22Rv1 (cell line): Measurements from ENCODE around the gene HOXB2.

Experiments used
- H3K27ac ChIP-seq: fragments of 450-650 bp; 2 replicates; pipeline ENCODE4 v1.5.1; 2017
- CTCF ChIP-seq: fragments of 450-650 bp; IDR thresholded peaks from 2 replicates; pipeline ENCODE4 v1.5.1; 2017; ENCODE audit warnings: mild to moderate bottlenecking
- ZFX ChIP-seq: fragments of 450-650 bp; IDR thresholded peaks from 2 replicates; pipeline ENCODE4 v1.6.1; 2017; ENCODE audit warnings: antibody characterized with exemption, borderline replicate concordance

Gene HOXB2

DNA sequence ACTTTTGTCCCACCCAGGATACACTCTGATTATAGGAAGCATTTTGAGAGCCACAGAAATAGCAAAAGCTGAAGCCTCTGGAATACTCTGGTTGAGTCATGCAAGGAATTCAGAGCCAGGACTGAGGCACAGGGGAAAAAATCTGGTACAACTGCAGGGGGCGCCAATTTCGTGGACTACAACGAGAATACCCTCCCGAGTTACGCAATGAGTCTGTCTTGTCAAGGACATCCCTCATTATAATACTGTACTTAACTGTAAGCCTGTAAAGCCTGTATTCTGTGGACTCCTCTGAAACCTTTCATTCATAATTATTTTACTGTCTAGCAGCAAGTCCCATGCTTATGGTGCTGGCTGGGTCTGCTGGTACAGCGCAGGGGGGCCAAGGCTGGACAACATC, 21.9 kb downstream of the HOXB2 start:
- H3K27ac ChIP-seq: no peak overlapping the region
- TF ChIP-seq CTCF (no peak), ZFX (no peak)

GRCh38 chr17:48522031-48522653, 22.8 kb downstream of the HOXB2 start:
- no peak for TF ChIP-seq ZFX
- no peak for TF ChIP-seq CTCF
- no peak overlapping the region for H3K27ac ChIP-seq

DNA sequence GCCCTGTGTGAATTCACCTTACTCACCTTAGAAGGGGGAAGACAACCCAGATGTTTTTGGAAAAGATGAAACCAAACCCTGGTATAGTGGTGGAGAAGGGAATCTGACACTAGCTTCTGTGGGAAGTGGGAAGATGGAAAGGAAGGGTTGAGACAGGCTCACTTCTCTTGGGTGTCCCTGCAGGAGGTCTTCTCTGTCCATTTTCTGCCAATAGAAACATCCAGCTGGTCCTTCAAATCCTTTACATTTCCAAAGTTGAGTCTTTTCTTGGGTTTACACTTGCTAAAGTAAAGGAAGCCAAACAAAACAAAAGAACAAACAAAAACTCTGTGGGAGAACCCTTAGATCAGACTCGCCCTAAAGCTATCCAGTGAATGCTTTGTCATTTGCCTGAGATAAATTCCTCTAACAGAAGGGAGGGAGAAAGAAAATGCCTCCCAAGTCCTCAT, 24.3 kb downstream of the HOXB2 start:
- H3K27ac ChIP-seq: no peak overlapping the region
- TF ChIP-seq ZFX (no peak), CTCF (no peak)

- no peak overlapping the region for H3K27ac ChIP-seq
- TF ChIP-seq ZFX (no peak), CTCF (no peak)
These were observed 25.5 kb downstream of the HOXB2 start for GRCh38 chr17:48519427-48519826.

- no peak overlapping the region for H3K27ac ChIP-seq
- TF ChIP-seq CTCF (no peak), ZFX (no peak)
These were observed 27.4 kb downstream of the HOXB2 start for GRCh38 chr17:48517478-48517877.

DNA sequence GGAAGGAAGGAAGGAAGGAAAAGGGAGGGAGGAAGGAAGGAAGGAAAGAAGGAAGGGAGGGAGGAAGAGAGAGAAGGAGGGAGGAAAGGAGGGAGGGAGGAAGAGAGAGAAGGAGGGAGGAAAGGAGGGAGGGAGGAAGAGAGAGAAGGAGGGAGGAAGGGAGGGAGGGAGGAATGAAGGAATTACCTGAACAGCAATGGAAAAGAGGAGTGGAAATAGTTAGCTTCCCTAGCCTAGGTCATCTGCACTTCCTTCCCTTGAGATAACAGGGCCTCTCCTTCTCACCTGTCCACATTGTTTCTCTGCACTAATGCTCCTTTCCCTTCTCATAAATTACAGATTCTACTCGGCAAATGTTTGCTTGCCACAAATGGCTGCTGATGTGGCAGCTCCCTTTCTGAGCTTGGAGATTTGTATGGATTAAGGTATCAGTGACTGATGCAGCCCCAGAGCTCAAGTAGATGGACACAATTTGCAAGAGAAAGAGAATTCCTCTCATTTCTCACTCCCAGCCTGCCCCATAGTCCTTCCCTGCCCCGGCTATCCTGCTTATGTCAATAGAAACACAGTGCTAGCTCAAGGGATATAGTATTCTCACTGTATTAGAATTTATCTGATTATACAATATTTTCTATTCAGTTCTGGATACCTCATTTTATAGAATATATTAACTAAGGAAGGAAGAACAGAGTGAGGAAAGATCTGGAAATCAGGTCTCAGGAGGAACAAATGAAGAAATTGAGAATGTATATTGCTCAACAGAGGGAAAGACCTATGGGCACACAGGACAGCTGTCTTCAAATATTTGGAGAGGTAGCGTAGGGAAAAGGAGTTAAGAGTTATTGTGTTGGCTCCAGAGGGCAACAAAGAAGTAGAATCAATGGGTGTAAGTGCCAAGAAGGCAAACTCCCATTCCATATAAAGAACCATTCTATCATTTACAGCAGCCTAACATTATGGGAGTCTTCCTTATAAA, 28.7 kb downstream of the HOXB2 start:
- no peak for TF ChIP-seq ZFX
- TF ChIP-seq CTCF: no peak
- no peak overlapping the region for H3K27ac ChIP-seq

DNA sequence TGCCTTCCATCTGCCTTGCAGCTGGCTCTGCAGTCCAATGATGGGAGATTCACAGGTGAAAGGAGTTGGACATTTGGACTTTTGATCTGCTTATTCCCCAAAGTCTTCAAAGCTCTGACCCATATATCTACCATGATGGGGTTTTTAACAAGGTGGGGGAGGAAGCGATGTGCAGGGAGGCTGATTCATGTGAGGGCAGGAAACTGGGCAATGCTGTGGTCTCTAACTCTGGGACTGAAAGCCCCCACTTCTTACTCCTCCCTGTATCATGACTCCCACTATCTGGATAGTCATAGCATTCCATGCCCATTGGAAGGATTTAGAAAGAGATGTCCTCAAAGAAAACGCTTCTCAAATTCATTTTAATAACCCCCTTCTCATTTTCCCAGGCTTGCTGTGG, 30.4 kb downstream of the HOXB2 start:
- no peak for TF ChIP-seq ZFX
- TF ChIP-seq CTCF: no peak
- no peak overlapping the region for H3K27ac ChIP-seq
